LNCAP (cell line): ENCODE measurements around the gene B3GNT7.

Experiments used
- CTCF ChIP-seq: fragments of 450-650 bp; IDR thresholded peaks from 2 replicates; pipeline ENCODE4 v1.5.1; 2017; ENCODE audit warnings: mild to moderate bottlenecking

The B3GNT7 gene

GRCh38 chr2:231360881-231361371, 34.6 kb upstream of the B3GNT7 start:
- no peak for TF ChIP-seq CTCF

GRCh38 chr2:231361701-231362554, 33.6 kb upstream of the B3GNT7 start:
- no peak for TF ChIP-seq CTCF

DNA sequence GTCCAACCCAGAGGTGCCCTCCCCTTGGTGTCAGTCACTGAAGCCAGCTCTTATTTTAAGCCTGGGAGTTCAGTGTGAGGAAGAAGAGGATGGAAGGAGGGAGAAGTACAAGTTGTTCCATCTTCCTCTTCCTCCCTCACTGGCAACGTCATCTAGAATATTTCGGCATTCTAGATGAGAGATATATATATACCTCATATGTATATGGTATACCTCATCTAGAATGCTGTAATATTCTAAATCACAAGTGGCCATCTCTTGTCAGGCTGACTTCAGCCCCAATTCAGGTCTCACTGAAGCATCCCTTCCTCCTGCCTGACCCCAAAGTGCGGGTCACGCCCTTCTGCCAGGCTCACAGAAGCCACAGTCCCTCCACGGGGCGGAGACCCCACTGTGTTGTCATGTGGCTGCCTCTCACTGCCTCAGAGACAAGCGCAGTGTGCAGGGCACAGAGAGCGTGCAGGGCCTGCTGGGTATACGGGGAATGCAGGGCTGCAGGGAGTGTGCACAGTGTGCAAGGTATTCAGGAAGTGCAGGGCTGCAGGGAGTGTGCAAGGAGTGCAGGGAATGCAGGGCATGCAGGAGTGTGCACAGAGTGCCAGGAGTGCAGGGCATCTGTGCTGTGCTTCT, 32.8 kb upstream of the B3GNT7 start:
- TF ChIP-seq CTCF = no peak

GRCh38 chr2:231364061-231364460, 31.4 kb upstream of the B3GNT7 start:
- TF ChIP-seq CTCF = no peak

GRCh38 chr2:231364961-231365810, 30.3 kb upstream of the B3GNT7 start:
- no peak for TF ChIP-seq CTCF

DNA sequence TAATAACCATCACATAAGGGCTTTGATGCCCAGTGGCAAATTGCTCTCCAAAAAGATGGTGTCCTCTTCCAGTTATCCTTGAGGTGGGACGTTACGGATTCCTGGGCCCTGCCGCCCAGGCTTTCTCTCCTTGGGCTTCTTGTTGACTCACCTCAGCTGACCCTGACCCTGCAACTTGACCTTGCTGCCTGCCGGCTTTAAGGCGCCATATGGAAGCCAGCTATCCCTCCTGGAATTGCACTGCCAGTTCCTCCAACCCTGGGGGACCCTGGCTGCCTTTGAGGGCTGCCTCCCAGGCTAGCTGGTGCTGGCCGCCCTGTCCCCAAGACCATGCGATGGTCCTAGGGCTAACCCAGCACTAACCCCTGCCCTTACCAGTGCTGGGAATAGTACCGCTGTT, 28.3 kb upstream of the B3GNT7 start:
- TF ChIP-seq CTCF = no peak

DNA sequence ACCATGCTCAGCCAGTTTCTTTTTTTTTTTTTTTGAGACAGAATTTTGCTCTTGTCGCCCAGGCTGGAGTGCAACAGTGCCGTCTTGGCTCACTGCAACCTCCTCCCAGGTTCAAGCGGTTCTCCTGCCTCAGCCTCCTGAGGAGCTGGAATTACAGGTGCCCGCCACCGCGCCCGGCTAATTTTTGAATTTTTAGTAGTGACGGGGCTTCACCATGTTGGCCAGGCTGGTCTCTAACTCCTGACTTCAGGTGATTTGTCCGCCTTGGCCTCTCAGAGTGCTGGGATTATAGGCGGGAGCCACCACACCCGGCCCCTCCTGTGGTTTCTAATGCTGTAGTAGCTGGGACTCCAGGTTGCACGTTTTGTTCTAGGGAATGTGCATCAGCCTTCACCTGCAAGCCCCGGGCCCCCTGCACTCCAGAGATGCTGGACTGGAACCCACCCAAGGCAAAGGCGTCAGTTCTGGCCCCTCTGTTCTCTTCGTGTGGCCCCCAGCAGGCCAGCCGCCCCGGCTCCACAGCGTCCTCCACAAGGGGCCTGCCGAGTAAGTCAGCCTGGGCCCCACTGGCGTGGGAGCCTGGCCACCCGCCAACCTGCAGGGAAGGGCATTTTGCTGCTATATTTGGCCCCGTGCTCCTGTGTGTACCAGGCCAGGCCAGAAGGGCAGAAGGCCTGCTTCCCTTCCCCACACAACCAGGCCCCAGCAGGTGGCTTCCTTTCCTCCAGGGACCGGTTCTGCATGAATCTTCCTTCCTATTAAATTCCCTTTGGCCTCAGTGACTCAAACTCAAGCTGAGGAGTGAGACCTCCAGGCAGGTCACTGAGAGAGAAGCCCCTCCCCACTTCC, 25.7 kb upstream of the B3GNT7 start:
- no peak for TF ChIP-seq CTCF
